GM23338 (cell line): Measurements from ENCODE around the gene TSEN2. TPM values are rescaled to one million over a fixed set of nuclear protein-coding genes. Genes with fewer than 3 reads are reported as not detected.

Experiments used
- ATAC-seq: fragments of 200-7000 bp; cut with Tn5 transposase; 3 replicates; pipeline ENCODE4 v1.9.1; 2020
- DNase-seq: peaks from one replicate; pipeline ENCODE4 v3.0.0-alpha.2; 2015; ENCODE audit warnings: low spot score
- H2AFZ ChIP-seq: fragments of 200-600 bp; sonication (generic); 2 replicates; pipeline ENCODE4 v1.8.0; 2016; ENCODE audit warnings: antibody characterized with exemption, mild to moderate bottlenecking, moderate library complexity
- H3F3A ChIP-seq: fragments of 200-600 bp; sonication (generic); replicated peaks from 2 replicates; pipeline ENCODE4 v1.8.0; 2017; ENCODE audit warnings: antibody characterized with exemption, mixed run types, low read depth
- H3K27ac ChIP-seq: fragments of 200-600 bp; sonication (generic); 2 replicates; pipeline ENCODE4 v1.6.1; 2016; ENCODE audit warnings: low read depth
- H3K27me3 ChIP-seq: fragments of 200-600 bp; sonication (generic); 2 replicates; pipeline ENCODE4 v1.8.0; 2016; ENCODE audit warnings: mild to moderate bottlenecking, mixed run types, moderate library complexity; ENCODE audit not compliant: insufficient read depth
- H3K36me3 ChIP-seq: fragments of 200-600 bp; sonication (generic); 2 replicates; pipeline ENCODE4 v1.8.0; 2016; ENCODE audit warnings: mild to moderate bottlenecking; ENCODE audit not compliant: insufficient read depth
- H3K4me1 ChIP-seq: fragments of 200-600 bp; sonication (generic); 2 replicates; pipeline ENCODE4 v1.8.0; 2016; ENCODE audit warnings: mild to moderate bottlenecking, moderate library complexity; ENCODE audit not compliant: insufficient read depth
- H3K4me2 ChIP-seq: fragments of 200-600 bp; sonication (generic); 2 replicates; pipeline ENCODE4 v1.7.1; 2017; ENCODE audit warnings: mixed run types
- H3K4me3 ChIP-seq: fragments of 200-600 bp; sonication (generic); 2 replicates; pipeline ENCODE4 v1.6.1; 2016; ENCODE audit warnings: mixed run types
- H3K79me2 ChIP-seq: fragments of 200-600 bp; sonication (generic); replicated peaks from 2 replicates; pipeline ENCODE4 v1.8.0; 2017; ENCODE audit warnings: mild to moderate bottlenecking; ENCODE audit not compliant: insufficient read depth
- H3K9me2 ChIP-seq: fragments of 200-600 bp; sonication (generic); 2 replicates; pipeline ENCODE4 v1.8.0; 2017; ENCODE audit not compliant: insufficient read depth
- H4K20me1 ChIP-seq: fragments of 200-600 bp; sonication (generic); replicated peaks from 2 replicates; pipeline ENCODE4 v1.8.0; 2017; ENCODE audit warnings: mild to moderate bottlenecking; ENCODE audit not compliant: insufficient read depth
- H3K27ac Mint-ChIP-seq: 2 replicates; pipeline ENCODE4 v1.8.0; 2020; ENCODE audit warnings: inconsistent platforms, mild to moderate bottlenecking, moderate library complexity, mixed read lengths
- H3K27me3 Mint-ChIP-seq: 3 replicates; pipeline ENCODE4 v1.8.0; 2022; ENCODE audit warnings: low read depth, mild to moderate bottlenecking, moderate library complexity, mixed read lengths, inconsistent platforms; ENCODE audit not compliant: insufficient read depth, poor library complexity
- H3K36me3 Mint-ChIP-seq: 3 replicates; pipeline ENCODE4 v1.8.0; 2021; ENCODE audit warnings: low read depth, mild to moderate bottlenecking, inconsistent platforms, moderate library complexity, mixed read lengths
- H3K4me1 Mint-ChIP-seq: 3 replicates; pipeline ENCODE4 v1.8.0; 2020; ENCODE audit warnings: mild to moderate bottlenecking, inconsistent platforms, mixed read lengths
- H3K4me3 Mint-ChIP-seq: 3 replicates; pipeline ENCODE4 v1.8.0; 2021; ENCODE audit warnings: moderate library complexity, mild to moderate bottlenecking, inconsistent platforms, mixed read lengths
- H3K9me3 Mint-ChIP-seq: 3 replicates; pipeline ENCODE4 v1.8.0; 2020; ENCODE audit warnings: moderate library complexity, mild to moderate bottlenecking, inconsistent platforms, mixed read lengths
- CREB1 ChIP-seq: fragments of 250-450 bp; sonication (Bioruptor Pico); IDR thresholded peaks from 2 replicates; pipeline ENCODE4 v1.5.0; 2020; ENCODE audit warnings: low read depth, mild to moderate bottlenecking, moderate library complexity
- CTCF ChIP-seq, 2 experiments: fragments of 200-600 bp in 1 of 2; sonication (generic) in 1 of 2; conservative IDR thresholded peaks; 2 replicates each; pipeline versions ENCODE4 v1.5.1 to v1.6.1; 2016 to 2017; ENCODE audit warnings: antibody characterized with exemption in 2 of 2, low read depth in 2 of 2, mild to moderate bottlenecking in 2 of 2, moderate library complexity in 1 of 2
- ETS1 ChIP-seq: IDR thresholded peaks from 2 replicates; pipeline ENCODE4 v1.6.1; 2016; ENCODE audit warnings: antibody characterized with exemption
- EZH2 ChIP-seq: fragments of 200-600 bp; sonication (generic); IDR thresholded peaks from one replicate; pipeline ENCODE4 v1.8.0; 2017; ENCODE audit warnings: antibody characterized with exemption, mild to moderate bottlenecking, low read depth; ENCODE audit not compliant: unreplicated experiment
- EZH2phosphoT487 ChIP-seq: fragments of 200-600 bp; sonication (generic); IDR thresholded peaks from one replicate; pipeline ENCODE4 v1.8.1; 2018; ENCODE audit warnings: antibody characterized with exemption; ENCODE audit not compliant: unreplicated experiment
- JUNB ChIP-seq: IDR thresholded peaks from one replicate; pipeline ENCODE4 v1.6.1; 2016; ENCODE audit warnings: antibody characterized with exemption; ENCODE audit not compliant: unreplicated experiment
- NANOG ChIP-seq: IDR thresholded peaks from 2 replicates; pipeline ENCODE4 v1.6.1; 2016; ENCODE audit warnings: antibody characterized with exemption, borderline replicate concordance
- POLR2AphosphoS5 ChIP-seq: IDR thresholded peaks from 2 replicates; pipeline ENCODE4 v1.6.1; 2016; ENCODE audit warnings: antibody characterized with exemption, low read depth
- REST ChIP-seq: IDR thresholded peaks from one replicate; pipeline ENCODE4 v1.6.1; 2018; ENCODE audit warnings: antibody characterized with exemption; ENCODE audit not compliant: unreplicated experiment
- STAT1 ChIP-seq: IDR thresholded peaks from one replicate; pipeline ENCODE4 v1.6.1; 2016; ENCODE audit warnings: antibody characterized with exemption; ENCODE audit not compliant: unreplicated experiment
- ZNF114 ChIP-seq: fragments of 250-450 bp; sonication (Bioruptor Pico); IDR thresholded peaks from 2 replicates; pipeline ENCODE4 v1.5.0; 2020; ENCODE audit warnings: mild to moderate bottlenecking, moderate library complexity
- ZNF331 ChIP-seq: fragments of 250-450 bp; sonication (Bioruptor Pico); IDR thresholded peaks from 2 replicates; pipeline ENCODE4 v1.5.0; 2020; ENCODE audit warnings: low read depth, mild to moderate bottlenecking, moderate library complexity
- ZNF462 ChIP-seq: fragments of 250-450 bp; sonication (Bioruptor Pico); IDR thresholded peaks from 2 replicates; pipeline ENCODE4 v1.5.0; 2020; ENCODE audit warnings: mild to moderate bottlenecking, moderate library complexity
- polyA plus RNA-seq: library from polyadenylated mRNA; unstranded; fragments of >200 nt; fragmentation: Nextera tagmentation; extraction: Ambion mirVana; gene quantifications from 2 replicates; pipeline ENCODE4 v1.2.1, GENCODE V29; 2016
- total RNA-seq: library from RNA; depleted of rRNA; stranded (reverse); fragments of >200 nt; shearing (Covaris generic); gene quantifications from 2 replicates; pipeline ENCODE4 v1.2.3, GENCODE V29; 2014

Gene TSEN2
- total and polyA plus RNA-seq, 2 experiments from 2014 or later: 27.7 to 30.0 TPM

- peaks cover 27% of the 10 kb centered on the region for H3K36me3 Mint-ChIP-seq
- H3K4me1 Mint-ChIP-seq: no peaks in the 10 kb centered on the region
- H3K27me3 Mint-ChIP-seq: no peaks in the 10 kb centered on the region
- no peak overlapping the region for H3K27ac ChIP-seq
- no peak overlapping the region for H3K27ac Mint-ChIP-seq
- no peaks in the 10 kb centered on the region for H3K4me1 ChIP-seq
- H3K4me3 ChIP-seq: no peak overlapping the region
- H3K9me2 ChIP-seq: no peaks in the 10 kb centered on the region
- H3K36me3 ChIP-seq: no peaks in the 10 kb centered on the region
- no peaks in the 10 kb centered on the region for H3F3A ChIP-seq
- no peaks in the 10 kb centered on the region for H3K27me3 ChIP-seq
- no peak overlapping the region for H3K4me2 ChIP-seq
- no peaks in the 10 kb centered on the region for H3K79me2 ChIP-seq
- H2AFZ ChIP-seq: no peak overlapping the region
- H3K9me3 Mint-ChIP-seq: no peaks in the 10 kb centered on the region
- ATAC-seq (no peak), DNase-seq (no peak)
- peaks cover 10% of the 10 kb centered on the region; the same call in 1 of the 2 replicates for H4K20me1 ChIP-seq
- H3K4me3 Mint-ChIP-seq: no peak overlapping the region
- TF ChIP-seq EZH2phosphoT487: no peak
- TF ChIP-seq POLR2AphosphoS5: no peak
- no peak for TF ChIP-seq CTCF (conservative IDR thresholded peaks at IDR 0.05; ENCODE audit: low read depth in 2 of 2)
- TF ChIP-seq STAT1: no peak
- no peak for TF ChIP-seq REST
- no peak for TF ChIP-seq ZNF331 (CRISPR knock-in tag)
- no peak for TF ChIP-seq CREB1 (CRISPR knock-in tag)
- no peak for TF ChIP-seq ZNF114 (CRISPR knock-in tag)
- TF ChIP-seq JUNB: no peak
- no peak for TF ChIP-seq ZNF462 (CRISPR knock-in tag)
- TF ChIP-seq ETS1: no peak
- no peak for TF ChIP-seq NANOG
- TF ChIP-seq EZH2: no peak
Measured at GRCh38 chr3:12515631-12516030, 31.4 kb downstream of the TSEN2 start.
